ENCODE results near the gene UHRF2.

DNA sequence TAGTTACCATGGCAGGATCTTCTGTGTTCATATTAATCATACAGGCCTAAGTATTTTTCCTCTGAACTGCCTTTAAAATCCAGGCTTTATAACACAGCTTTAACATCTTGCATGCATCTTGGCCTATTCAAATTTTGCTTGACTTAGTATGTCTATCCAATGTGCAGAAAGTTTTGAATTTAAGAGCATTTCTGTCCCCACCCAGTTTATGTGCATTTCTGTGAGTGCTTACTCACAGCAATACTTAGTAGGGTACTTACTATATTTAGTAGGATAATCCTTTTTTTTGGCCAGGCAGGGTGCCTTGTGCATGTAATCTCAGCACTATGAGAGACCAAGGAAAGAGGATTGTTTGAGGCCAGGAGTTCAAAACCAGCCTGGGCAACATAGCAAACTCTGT lies 18.0 kb downstream of the UHRF2 start:
- TF ChIP-seq, protein P1, sequence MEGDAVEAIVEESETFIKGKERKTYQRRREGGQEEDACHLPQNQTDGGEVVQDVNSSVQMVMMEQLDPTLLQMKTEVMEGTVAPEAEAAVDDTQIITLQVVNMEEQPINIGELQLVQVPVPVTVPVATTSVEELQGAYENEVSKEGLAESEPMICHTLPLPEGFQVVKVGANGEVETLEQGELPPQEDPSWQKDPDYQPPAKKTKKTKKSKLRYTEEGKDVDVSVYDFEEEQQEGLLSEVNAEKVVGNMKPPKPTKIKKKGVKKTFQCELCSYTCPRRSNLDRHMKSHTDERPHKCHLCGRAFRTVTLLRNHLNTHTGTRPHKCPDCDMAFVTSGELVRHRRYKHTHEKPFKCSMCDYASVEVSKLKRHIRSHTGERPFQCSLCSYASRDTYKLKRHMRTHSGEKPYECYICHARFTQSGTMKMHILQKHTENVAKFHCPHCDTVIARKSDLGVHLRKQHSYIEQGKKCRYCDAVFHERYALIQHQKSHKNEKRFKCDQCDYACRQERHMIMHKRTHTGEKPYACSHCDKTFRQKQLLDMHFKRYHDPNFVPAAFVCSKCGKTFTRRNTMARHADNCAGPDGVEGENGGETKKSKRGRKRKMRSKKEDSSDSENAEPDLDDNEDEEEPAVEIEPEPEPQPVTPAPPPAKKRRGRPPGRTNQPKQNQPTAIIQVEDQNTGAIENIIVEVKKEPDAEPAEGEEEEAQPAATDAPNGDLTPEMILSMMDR (IDR thresholded peaks at IDR 0.05) = no peak
- TF ChIP-seq POLR2A (IDR thresholded peaks at IDR 0.05) = no peak
